Mucosa of descending colon (tissue), 3 donors: ENCODE measurements around the gene STPG2. TPM values are rescaled to one million over a fixed set of nuclear protein-coding genes. Genes with fewer than 3 reads are reported as not detected.

ENCODE experiments used
- ATAC-seq: fragments of 200-7000 bp; cut with Tn5 transposase; one replicate; pipeline ENCODE4 v1.9.1; 2020; ENCODE audit warnings: mild to moderate bottlenecking, moderate library complexity
- DNase-seq, 3 donors: peaks; one replicate each; pipeline ENCODE4 v3.0.0-alpha.2; 2020
- H3K36me3 ChIP-seq: fragments of 200-600 bp; one replicate; pipeline ENCODE4 v1.8.0; 2021; ENCODE audit warnings: low read depth, mild to moderate bottlenecking
- H3K4me1 ChIP-seq: fragments of 200-600 bp; one replicate; pipeline ENCODE4 v1.8.0; 2021; ENCODE audit warnings: low read depth, mild to moderate bottlenecking
- H3K4me3 ChIP-seq: fragments of 200-600 bp; one replicate; pipeline ENCODE4 v1.8.0; 2021; ENCODE audit warnings: mild to moderate bottlenecking
- H3K9me3 ChIP-seq: fragments of 200-600 bp; one replicate; pipeline ENCODE4 v1.8.0; 2021; ENCODE audit warnings: mild to moderate bottlenecking
- CTCF ChIP-seq: fragments of 200-600 bp; IDR thresholded peaks from one replicate; pipeline ENCODE4 v1.8.0; 2022; ENCODE audit warnings: antibody characterized with exemption, mild to moderate bottlenecking
- intact Hi-C, 2 donors: fragments of 100-400 bp; cut with DNase I in 1 of 2; cut with micrococcal nuclease in 1 of 2; formaldehyde crosslinking; loops; one replicate each; pipeline versions ENCODE4 v1.11.0 to v1.11.1; 2022; cut with DNase I, micrococcal nuclease
- total RNA-seq, 3 donors: library from RNA; stranded (reverse); fragmentation: NEBNext Ultra II Directional in 2 of 3; extraction: Animal tissue kit (Norgen Biotek cat#: 25700) in 2 of 3; gene quantifications; one replicate each; pipeline versions ENCODE4 v1.2.1 to v1.2.4, GENCODE V29; 2021 to 2023
- donor health status: DM: no; HTN: no; CAD: no; lungs with moderate emphysema.
- donor health status: DM: no; HTN: no; CAD: no.
- donor health status: DM: no; HTN: yes; CAD: no.

The STPG2 gene
- total RNA-seq, 3 donors from 2014 or later, result 0.17 to 1.3 (median 0.41) TPM

- ATAC-seq (no peak), DNase-seq (no peak)
- intact Hi-C loops, result no loop called here
- TF ChIP-seq CTCF, result no peak
- H3K9me3 ChIP-seq, result no peaks in the 10 kb centered on the region
- H3K36me3 ChIP-seq, result no peaks in the 10 kb centered on the region
- H3K4me3 ChIP-seq, result no peak overlapping the region
- H3K4me1 ChIP-seq, result no peaks in the 10 kb centered on the region
Measured at GRCh38 chr4:97752599-97752998, 390.7 kb downstream of the STPG2 start.

GRCh38 chr4:97747945-97748344 lies 395.3 kb downstream of the STPG2 start:
- ATAC-seq (no peak), DNase-seq (no peak)
- intact Hi-C loops, result no loop called here
- Histone ChIP-seq H3K9me3 (no peaks in the 10 kb centered on the region), H3K4me1 (no peaks in the 10 kb centered on the region), H3K36me3 (no peaks in the 10 kb centered on the region), H3K4me3 (no peak overlapping the region)
- TF ChIP-seq CTCF, result no peak

- TF ChIP-seq CTCF, result no peak
- intact Hi-C loops, result no loop called here
- DNase-seq (peak in 1 of 3 donors; percentile 2), ATAC-seq (no peak)
- Histone ChIP-seq H3K36me3 (no peaks in the 10 kb centered on the region), H3K4me3 (no peak overlapping the region), H3K4me1 (no peaks in the 10 kb centered on the region), H3K9me3 (no peaks in the 10 kb centered on the region)
Measured at GRCh38 chr4:97720869-97721432, 422.3 kb downstream of the STPG2 start.

- Histone ChIP-seq H3K4me3 (no peak overlapping the region), H3K4me1 (no peaks in the 10 kb centered on the region), H3K36me3 (no peaks in the 10 kb centered on the region), H3K9me3 (no peaks in the 10 kb centered on the region)
- intact Hi-C loops, result no loop called here
- no peak for TF ChIP-seq CTCF
- no peak for DNase-seq
- no peak for ATAC-seq
Measured at GRCh38 chr4:97691111-97691605, 452.1 kb downstream of the STPG2 start.

- no peak for ATAC-seq
- intact Hi-C loops, result no loop called here
- Histone ChIP-seq H3K4me3 (no peak overlapping the region), H3K9me3 (peaks cover 4% of the 10 kb centered on the region), H3K36me3 (no peaks in the 10 kb centered on the region), H3K4me1 (no peaks in the 10 kb centered on the region)
- no peak for TF ChIP-seq CTCF
- DNase-seq, result no peak
Measured at GRCh38 chr4:97670703-97671269, 472.5 kb downstream of the STPG2 start.
